Endothelial cell (in vitro differentiated cells): ENCODE data around the gene DCBLD2. TPM values are rescaled to one million over a fixed set of nuclear protein-coding genes. Genes with fewer than 3 reads are reported as not detected.

ENCODE experiments used
- DNase-seq: peaks from one replicate; pipeline ENCODE4 v3.0.0; 2021; ENCODE audit warnings: low spot score
- H3K27ac Mint-ChIP-seq: one replicate; pipeline ENCODE4 v1.8.0; 2021; ENCODE audit warnings: mixed read lengths, inconsistent platforms; ENCODE audit not compliant: unreplicated experiment
- H3K27me3 Mint-ChIP-seq: one replicate; pipeline ENCODE4 v1.8.0; 2021; ENCODE audit warnings: mild to moderate bottlenecking, moderate library complexity, mixed read lengths, inconsistent platforms; ENCODE audit not compliant: unreplicated experiment
- H3K36me3 Mint-ChIP-seq: one replicate; pipeline ENCODE4 v1.8.0; 2021; ENCODE audit warnings: mild to moderate bottlenecking, low read depth, mixed read lengths, inconsistent platforms; ENCODE audit not compliant: unreplicated experiment
- H3K4me1 Mint-ChIP-seq: one replicate; pipeline ENCODE4 v1.8.0; 2021; ENCODE audit warnings: mild to moderate bottlenecking, mixed read lengths, inconsistent platforms; ENCODE audit not compliant: unreplicated experiment
- H3K4me3 Mint-ChIP-seq: one replicate; pipeline ENCODE4 v1.8.0; 2021; ENCODE audit warnings: mild to moderate bottlenecking, mixed read lengths, inconsistent platforms; ENCODE audit not compliant: unreplicated experiment
- H3K9me3 Mint-ChIP-seq: one replicate; pipeline ENCODE4 v1.8.0; 2021; ENCODE audit warnings: mixed read lengths, inconsistent platforms; ENCODE audit not compliant: unreplicated experiment
- CTCF ChIP-seq: fragments of 200-600 bp; sonication (generic); IDR thresholded peaks from one replicate; pipeline ENCODE4 v1.5.0; 2021; ENCODE audit warnings: antibody characterized with exemption; ENCODE audit not compliant: unreplicated experiment
- total RNA-seq: library from RNA; stranded (reverse); fragmentation: NEBNext Ultra II Directional; extraction: Animal tissue kit (Norgen Biotek cat#: 25700); gene quantifications from one replicate; pipeline ENCODE4 v1.2.1, GENCODE V29; 2021; ENCODE audit not compliant: unreplicated experiment

DCBLD2 gene
- total RNA-seq, 1 donor from 2014 or later = 26.9 TPM

DNA sequence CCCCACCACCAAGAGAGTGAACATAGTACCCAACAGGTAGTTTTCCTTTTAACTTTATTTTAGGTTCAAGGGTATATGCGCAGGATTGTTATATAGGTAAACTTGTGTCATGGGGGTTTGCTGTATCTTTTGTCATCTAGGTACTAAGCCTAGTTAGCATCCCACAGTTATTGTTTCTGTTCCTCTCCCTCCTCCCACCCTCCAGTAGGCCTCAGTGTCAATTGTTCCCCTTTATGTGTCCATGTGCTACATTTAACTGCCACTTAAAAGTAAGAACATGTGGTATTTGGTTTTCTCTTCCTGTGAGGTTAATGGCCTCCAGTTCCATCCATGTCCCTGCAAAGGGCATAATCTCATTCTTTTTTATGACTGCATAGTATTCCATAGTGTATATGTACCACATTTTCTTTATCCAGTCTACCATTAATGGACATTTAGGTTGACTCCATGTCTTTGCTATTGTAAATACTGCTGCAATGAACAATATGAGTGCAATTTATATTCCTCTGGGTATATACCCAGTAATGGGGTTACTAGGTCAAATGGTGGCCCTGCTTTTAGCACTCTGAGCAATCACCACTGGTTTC, 72.2 kb downstream of the DCBLD2 start:
- Mint-ChIP-seq H3K27me3 (peaks cover 1% of the 10 kb centered on the region), H3K4me3 (no peak overlapping the region), H3K36me3 (peaks cover 15% of the 10 kb centered on the region), H3K4me1 (no peaks in the 10 kb centered on the region), H3K9me3 (no peaks in the 10 kb centered on the region), H3K27ac (no peak overlapping the region)
- DNase-seq = no peak
- no peak for TF ChIP-seq CTCF

DNA sequence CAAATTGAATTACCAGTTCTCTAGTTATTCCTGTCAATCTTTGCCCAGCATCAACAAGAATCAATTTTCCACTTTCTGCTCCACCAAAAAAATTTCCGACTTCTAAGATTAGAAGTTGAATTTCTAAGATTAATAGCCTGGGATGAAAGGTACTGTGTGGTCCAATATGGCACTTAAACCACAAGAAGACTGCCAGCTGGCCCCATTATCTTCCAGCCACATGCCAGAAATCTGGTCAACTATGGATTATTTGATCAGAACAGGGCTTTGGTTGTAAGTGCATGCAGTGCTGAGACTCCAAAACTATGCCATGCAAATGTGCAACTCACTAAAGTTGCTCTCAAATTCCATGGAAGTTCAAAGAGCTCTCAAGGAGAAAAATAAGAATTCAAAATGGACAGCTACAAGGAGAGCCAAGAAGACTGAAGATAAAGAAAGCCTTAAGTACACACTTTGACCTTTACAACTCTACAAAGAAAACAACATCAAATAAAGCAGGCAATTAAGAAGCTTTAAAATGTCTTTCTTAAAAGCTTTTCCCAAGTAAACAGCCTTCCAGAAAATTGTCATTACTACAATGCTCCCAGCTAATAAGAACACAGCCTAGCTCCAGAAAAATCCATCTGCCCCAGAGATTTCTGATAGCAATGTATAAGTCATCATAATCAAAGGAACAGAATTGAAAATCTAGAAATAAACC, 74.1 kb downstream of the DCBLD2 start:
- Mint-ChIP-seq H3K4me1 (no peaks in the 10 kb centered on the region), H3K4me3 (no peak overlapping the region), H3K36me3 (peaks cover 4% of the 10 kb centered on the region), H3K27ac (no peak overlapping the region), H3K27me3 (peaks cover 1% of the 10 kb centered on the region), H3K9me3 (no peaks in the 10 kb centered on the region)
- DNase-seq = no peak
- TF ChIP-seq CTCF = no peak

DNA sequence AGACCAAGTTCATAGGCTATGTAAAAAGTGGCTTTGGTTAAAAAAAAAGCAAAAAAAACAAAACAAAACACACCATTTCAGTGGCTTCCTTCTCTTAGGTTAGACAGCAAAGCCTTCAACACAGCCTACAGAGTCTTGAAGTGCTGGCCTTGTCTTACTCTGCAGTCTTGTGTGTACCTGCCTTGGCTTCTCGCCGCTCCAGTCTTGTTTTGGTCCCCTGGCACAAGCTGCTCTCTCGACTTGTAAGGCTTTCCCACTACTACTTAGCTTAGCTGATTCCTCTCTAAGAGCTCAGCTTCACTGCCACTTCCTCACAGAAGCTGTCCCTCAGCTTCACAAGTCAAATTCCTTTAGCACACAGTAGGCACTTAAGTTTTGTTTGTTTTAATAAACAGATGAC, 75.4 kb downstream of the DCBLD2 start:
- DNase-seq = no peak
- no peak for TF ChIP-seq CTCF
- Mint-ChIP-seq H3K27ac (no peak overlapping the region), H3K36me3 (no peaks in the 10 kb centered on the region), H3K9me3 (no peaks in the 10 kb centered on the region), H3K4me1 (no peaks in the 10 kb centered on the region), H3K4me3 (no peak overlapping the region), H3K27me3 (peaks cover 1% of the 10 kb centered on the region)

DNA sequence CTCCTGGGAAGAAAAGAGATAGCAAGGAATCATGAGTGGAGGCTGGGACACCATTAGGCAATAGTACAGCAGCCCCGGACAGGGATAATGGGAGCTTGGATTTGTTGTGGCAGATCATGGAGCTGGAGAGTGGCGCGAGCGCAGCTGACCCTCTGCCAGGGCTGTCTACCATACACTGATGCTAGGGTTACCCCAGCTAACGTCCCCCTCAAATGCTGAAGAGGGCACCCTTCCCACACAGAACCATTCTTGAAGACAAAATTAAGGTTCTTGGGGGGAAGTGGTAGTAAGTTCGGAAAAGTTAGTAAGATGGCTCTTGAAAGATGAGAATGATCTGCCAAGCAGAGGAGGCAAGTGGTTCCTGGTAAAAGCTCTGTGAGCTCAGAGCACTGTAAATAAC, 77.2 kb downstream of the DCBLD2 start:
- TF ChIP-seq CTCF = no peak
- H3K4me3 Mint-ChIP-seq = no peak overlapping the region
- H3K27me3 Mint-ChIP-seq = no peaks in the 10 kb centered on the region
- H3K36me3 Mint-ChIP-seq = peaks cover 4% of the 10 kb centered on the region
- no peak for DNase-seq
- no peaks in the 10 kb centered on the region for H3K9me3 Mint-ChIP-seq
- no peaks in the 10 kb centered on the region for H3K4me1 Mint-ChIP-seq
- no peak overlapping the region for H3K27ac Mint-ChIP-seq

DNA sequence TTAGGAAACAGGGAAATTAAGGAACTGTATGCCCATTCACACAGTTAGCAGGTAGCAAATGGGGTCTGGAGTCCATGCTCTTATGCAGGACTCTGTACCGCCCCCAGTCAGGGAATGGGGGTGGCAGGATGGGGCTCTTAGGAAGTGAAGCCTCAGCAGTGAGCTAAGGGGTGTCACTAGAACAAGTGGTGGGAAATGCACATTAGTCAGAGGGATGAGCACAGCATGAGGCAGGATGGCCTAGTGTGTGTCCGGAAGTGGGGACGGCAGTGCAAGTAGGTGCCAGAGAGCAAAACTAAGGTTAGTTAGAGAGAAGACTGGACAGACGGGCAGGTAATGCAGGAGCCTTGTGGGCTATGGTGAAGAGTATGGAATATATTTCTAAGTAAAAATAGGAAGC, 77.7 kb downstream of the DCBLD2 start:
- Mint-ChIP-seq H3K4me3 (no peak overlapping the region), H3K27ac (no peak overlapping the region), H3K9me3 (no peaks in the 10 kb centered on the region), H3K36me3 (peaks cover 4% of the 10 kb centered on the region), H3K27me3 (no peaks in the 10 kb centered on the region), H3K4me1 (no peaks in the 10 kb centered on the region)
- DNase-seq = no peak
- no peak for TF ChIP-seq CTCF
